ENCODE data around the gene WNT11.

The WNT11 gene

GRCh38 chr11:76233196-76233921, 27.1 kb upstream of the WNT11 start:
- Histone ChIP-seq H3K56ac (ENCODE audit: low read length) (no peak overlapping the region), H3K4me2 (ENCODE audit: low read length) (no peak overlapping the region), H3K79me1 (ENCODE audit: low read length) (no peaks in the 10 kb centered on the region), H3K18ac (ENCODE audit: low read length) (no peak overlapping the region), H2BK5ac (ENCODE audit: low read length) (no peak overlapping the region), H3K23ac (ENCODE audit: low read length) (no peak overlapping the region), H3K79me2 (ENCODE audit: control insufficient read depth, insufficient read depth, low read length) (no peaks in the 10 kb centered on the region), H3K36me3 (ENCODE audit: control insufficient read depth, insufficient read depth, low read length) (no peaks in the 10 kb centered on the region), H2BK120ac (ENCODE audit: low read depth, low read length) (no peak overlapping the region), H2AK5ac (ENCODE audit: low read length) (no peak overlapping the region), H3K9ac (ENCODE audit: low read length) (no peak overlapping the region), H4K8ac (ENCODE audit: low read depth, low read length) (no peak overlapping the region), H3K27ac (ENCODE audit: low read depth, low read length) (no peak overlapping the region), H3K4me1 (ENCODE audit: control insufficient read depth, low read depth, low read length) (no peaks in the 10 kb centered on the region), H4K5ac (ENCODE audit: low read length) (no peak overlapping the region), H2BK15ac (replicated peaks; ENCODE audit: low read depth) (no peak overlapping the region), H3K4ac (ENCODE audit: low read depth, low read length) (no peak overlapping the region), H3K4me3 (ENCODE audit: low read length) (no peak overlapping the region), H3K27me3 (ENCODE audit: insufficient read depth, low read length, poor library complexity) (no peaks in the 10 kb centered on the region)
- no CpG with 5 or more reads among the region's 9 CpGs for WGBS (ENCODE audit: extremely low coverage, insufficient coverage, low lambda C conversion rate)
- DNase-seq, result no peak

- Histone ChIP-seq H3K4me2 (ENCODE audit: low read length) (no peak overlapping the region), H4K8ac (ENCODE audit: low read depth, low read length) (no peak overlapping the region), H3K4ac (ENCODE audit: low read depth, low read length) (no peak overlapping the region), H4K5ac (ENCODE audit: low read length) (no peak overlapping the region), H3K27ac (ENCODE audit: low read depth, low read length) (no peak overlapping the region), H3K27me3 (ENCODE audit: insufficient read depth, low read length, poor library complexity) (no peaks in the 10 kb centered on the region), H3K56ac (ENCODE audit: low read length) (no peak overlapping the region), H2AK5ac (ENCODE audit: low read length) (no peak overlapping the region), H3K4me3 (ENCODE audit: low read length) (no peak overlapping the region), H3K23ac (ENCODE audit: low read length) (no peak overlapping the region), H2BK15ac (replicated peaks; ENCODE audit: low read depth) (no peak overlapping the region), H3K4me1 (ENCODE audit: control insufficient read depth, low read depth, low read length) (no peaks in the 10 kb centered on the region), H3K9ac (ENCODE audit: low read length) (no peak overlapping the region), H3K18ac (ENCODE audit: low read length) (no peak overlapping the region), H3K36me3 (ENCODE audit: control insufficient read depth, insufficient read depth, low read length) (no peaks in the 10 kb centered on the region), H2BK120ac (ENCODE audit: low read depth, low read length) (no peak overlapping the region), H2BK5ac (ENCODE audit: low read length) (no peak overlapping the region), H3K79me1 (ENCODE audit: low read length) (no peaks in the 10 kb centered on the region), H3K79me2 (ENCODE audit: control insufficient read depth, insufficient read depth, low read length) (no peaks in the 10 kb centered on the region)
- no peak for DNase-seq
- no CpG with 5 or more reads among the region's 10 CpGs for WGBS (ENCODE audit: extremely low coverage, insufficient coverage, low lambda C conversion rate)
Observed at GRCh38 chr11:76232026-76232665, 25.8 kb upstream of the WNT11 start.

- Histone ChIP-seq H3K4me1 (ENCODE audit: control insufficient read depth, low read depth, low read length) (no peaks in the 10 kb centered on the region), H3K79me2 (ENCODE audit: control insufficient read depth, insufficient read depth, low read length) (no peaks in the 10 kb centered on the region), H4K8ac (ENCODE audit: low read depth, low read length) (no peak overlapping the region), H2BK120ac (ENCODE audit: low read depth, low read length) (no peak overlapping the region), H3K4me2 (ENCODE audit: low read length) (no peak overlapping the region), H2BK15ac (replicated peaks; ENCODE audit: low read depth) (no peak overlapping the region), H3K23ac (ENCODE audit: low read length) (no peak overlapping the region), H3K4ac (ENCODE audit: low read depth, low read length) (no peak overlapping the region), H3K9ac (ENCODE audit: low read length) (no peak overlapping the region), H2AK5ac (ENCODE audit: low read length) (no peak overlapping the region), H3K4me3 (ENCODE audit: low read length) (no peak overlapping the region), H3K27me3 (ENCODE audit: insufficient read depth, low read length, poor library complexity) (no peaks in the 10 kb centered on the region), H3K36me3 (ENCODE audit: control insufficient read depth, insufficient read depth, low read length) (no peaks in the 10 kb centered on the region), H4K5ac (ENCODE audit: low read length) (no peak overlapping the region), H3K18ac (ENCODE audit: low read length) (no peak overlapping the region), H3K27ac (ENCODE audit: low read depth, low read length) (no peak overlapping the region), H2BK5ac (ENCODE audit: low read length) (no peak overlapping the region), H3K56ac (ENCODE audit: low read length) (no peak overlapping the region), H3K79me1 (ENCODE audit: low read length) (no peaks in the 10 kb centered on the region)
- no CpG with 5 or more reads among the region's 6 CpGs for WGBS (ENCODE audit: extremely low coverage, insufficient coverage, low lambda C conversion rate)
- no peak for DNase-seq
Observed at GRCh38 chr11:76231121-76231738, 24.9 kb upstream of the WNT11 start.

DNA sequence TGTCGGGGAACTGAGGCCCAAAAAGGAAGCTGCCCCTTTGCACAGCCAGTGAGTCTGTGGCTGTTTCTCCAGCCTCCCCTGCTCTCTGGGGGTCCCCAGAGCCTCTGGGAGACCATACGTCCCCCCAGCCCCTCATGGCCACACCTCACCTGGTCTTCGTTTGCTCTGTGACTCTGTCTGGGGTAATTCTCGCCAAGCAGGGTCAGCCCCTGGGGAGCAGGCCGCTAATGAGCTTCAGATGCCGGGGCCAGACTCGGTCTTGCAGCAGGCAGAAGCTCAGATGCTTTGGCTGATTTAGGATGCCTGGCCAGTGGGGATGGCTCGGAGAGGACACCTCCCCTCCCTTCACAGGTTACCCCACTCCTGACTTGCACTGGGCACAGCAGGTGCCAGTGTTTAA, 24.1 kb upstream of the WNT11 start:
- no peak overlapping the region for H2BK15ac ChIP-seq (replicated peaks; ENCODE audit: low read depth)
- no CpG with 5 or more reads among the region's 8 CpGs for WGBS (ENCODE audit: extremely low coverage, insufficient coverage, low lambda C conversion rate)
- no peak for DNase-seq

DNA sequence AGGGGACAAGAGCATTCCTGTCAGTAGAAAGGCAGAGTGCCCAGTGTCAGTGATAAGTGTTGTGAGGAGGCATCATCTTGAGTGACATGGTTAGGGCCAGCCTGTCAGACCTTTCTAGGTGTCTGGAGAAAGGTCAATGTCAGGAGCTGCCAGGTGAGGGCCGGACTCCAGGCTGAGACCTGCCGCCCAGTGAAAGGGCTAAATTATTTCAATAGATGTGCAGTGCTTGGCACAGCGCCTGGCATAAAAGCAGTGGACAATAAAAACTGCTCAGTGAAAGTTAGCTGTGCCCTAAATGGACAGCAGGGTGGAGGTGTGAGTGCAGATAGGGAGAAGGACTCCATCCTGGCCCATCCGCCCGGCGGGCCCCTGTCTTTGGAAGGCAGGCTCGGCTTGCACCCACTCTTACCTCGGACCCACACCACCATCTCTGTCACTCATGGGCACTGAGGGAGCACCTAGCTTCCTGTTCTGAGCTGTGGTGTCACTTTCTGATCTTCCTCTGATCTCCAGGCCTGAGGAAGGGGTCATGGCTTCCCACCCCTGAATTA, 23.5 kb upstream of the WNT11 start:
- Histone ChIP-seq H3K79me1 (ENCODE audit: low read length) (no peaks in the 10 kb centered on the region), H3K4me2 (ENCODE audit: low read length) (no peak overlapping the region), H3K4me3 (ENCODE audit: low read length) (no peak overlapping the region), H2BK5ac (ENCODE audit: low read length) (no peak overlapping the region), H4K8ac (ENCODE audit: low read depth, low read length) (no peak overlapping the region), H2BK120ac (ENCODE audit: low read depth, low read length) (no peak overlapping the region), H3K79me2 (ENCODE audit: control insufficient read depth, insufficient read depth, low read length) (no peaks in the 10 kb centered on the region), H3K23ac (ENCODE audit: low read length) (no peak overlapping the region), H3K56ac (ENCODE audit: low read length) (no peak overlapping the region), H4K5ac (ENCODE audit: low read length) (no peak overlapping the region), H3K27ac (ENCODE audit: low read depth, low read length) (no peak overlapping the region), H3K18ac (ENCODE audit: low read length) (no peak overlapping the region), H3K9ac (ENCODE audit: low read length) (no peak overlapping the region), H3K4me1 (ENCODE audit: control insufficient read depth, low read depth, low read length) (no peaks in the 10 kb centered on the region), H2AK5ac (ENCODE audit: low read length) (no peak overlapping the region), H3K27me3 (ENCODE audit: insufficient read depth, low read length, poor library complexity) (no peaks in the 10 kb centered on the region), H3K4ac (ENCODE audit: low read depth, low read length) (no peak overlapping the region), H3K36me3 (ENCODE audit: control insufficient read depth, insufficient read depth, low read length) (no peaks in the 10 kb centered on the region), H2BK15ac (replicated peaks; ENCODE audit: low read depth) (no peak overlapping the region)
- no CpG with 5 or more reads among the region's 8 CpGs for WGBS (ENCODE audit: extremely low coverage, insufficient coverage, low lambda C conversion rate)
- DNase-seq, result no peak

More for the DNA sequence above, 24.1 kb upstream of the WNT11 start:
- Histone ChIP-seq H3K23ac (ENCODE audit: low read length) (no peak overlapping the region), H3K36me3 (ENCODE audit: control insufficient read depth, insufficient read depth, low read length) (no peaks in the 10 kb centered on the region), H3K4me1 (ENCODE audit: control insufficient read depth, low read depth, low read length) (no peaks in the 10 kb centered on the region), H3K18ac (ENCODE audit: low read length) (no peak overlapping the region), H3K9ac (ENCODE audit: low read length) (no peak overlapping the region), H4K8ac (ENCODE audit: low read depth, low read length) (no peak overlapping the region), H2AK5ac (ENCODE audit: low read length) (no peak overlapping the region), H4K5ac (ENCODE audit: low read length) (no peak overlapping the region), H3K56ac (ENCODE audit: low read length) (no peak overlapping the region), H3K79me2 (ENCODE audit: control insufficient read depth, insufficient read depth, low read length) (no peaks in the 10 kb centered on the region), H3K4ac (ENCODE audit: low read depth, low read length) (no peak overlapping the region), H3K79me1 (ENCODE audit: low read length) (no peaks in the 10 kb centered on the region), H2BK5ac (ENCODE audit: low read length) (no peak overlapping the region), H2BK120ac (ENCODE audit: low read depth, low read length) (no peak overlapping the region), H3K4me3 (ENCODE audit: low read length) (no peak overlapping the region), H3K27ac (ENCODE audit: low read depth, low read length) (no peak overlapping the region), H3K27me3 (ENCODE audit: insufficient read depth, low read length, poor library complexity) (no peaks in the 10 kb centered on the region), H3K4me2 (ENCODE audit: low read length) (no peak overlapping the region)
